ENCODE data around the gene ZGPAT. TPM values are rescaled to one million over a fixed set of nuclear protein-coding genes. Genes with fewer than 3 reads are reported as not detected.

The ZGPAT gene
- total and polyA plus RNA-seq, 9 of the 15 experiments (the other 6 are each of a cell fraction or from before 2014, with no cell fraction given): 0.14 to 26.6 (median 7.4) TPM

DNA sequence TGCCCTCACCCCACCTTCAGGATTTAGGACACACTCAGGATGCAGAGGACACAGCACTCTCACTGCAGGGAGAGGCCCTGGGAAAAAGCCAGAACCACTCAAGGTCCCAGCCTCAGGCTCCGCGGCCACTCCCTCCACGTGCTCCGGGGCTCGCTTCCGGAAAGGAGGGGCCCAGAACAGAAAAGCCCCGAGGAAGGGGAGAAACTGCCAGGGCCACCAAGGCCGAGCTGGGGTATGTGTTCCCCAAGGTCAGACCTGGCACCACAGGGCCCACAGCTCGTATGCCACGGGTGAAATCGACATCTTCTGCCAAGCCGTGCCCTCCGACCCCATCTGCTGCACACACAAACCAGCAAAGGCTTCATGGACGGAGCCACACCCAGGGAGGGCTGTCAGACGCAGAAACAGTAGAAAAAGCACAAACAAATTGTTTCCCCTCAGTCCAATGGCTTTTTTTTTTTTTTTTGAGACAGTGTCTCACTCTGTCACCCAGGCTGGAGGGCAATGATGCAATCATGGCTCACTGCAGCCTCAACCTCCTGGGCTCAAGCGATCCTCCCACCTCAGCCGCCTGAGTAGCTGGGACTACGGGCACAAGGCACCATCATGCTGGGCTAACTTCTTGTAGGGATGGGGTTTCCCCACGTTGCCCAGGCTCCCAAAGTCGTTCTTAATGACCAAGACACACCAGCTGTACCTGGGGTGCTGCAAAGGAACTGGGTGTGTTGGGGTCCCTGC lies 65.1 kb downstream of the ZGPAT start (continued):
- peak; percentile 67; the same call in 1 of the 2 replicates for TF ChIP-seq ZNF592 (IDR thresholded peaks at IDR 0.05)
- TF ChIP-seq ATF3 (IDR thresholded peaks at IDR 0.05): peak; percentile 92
- no peak for TF ChIP-seq ATF3 (CRISPR knock-in tag; conservative IDR thresholded peaks at IDR 0.05)
- TF ChIP-seq ZNF639 (CRISPR knock-in tag; conservative IDR thresholded peaks at IDR 0.05 in 1 of 2, IDR thresholded peaks at IDR 0.05 in 1 of 2): 0 out of 4 replicates have a peak, but pooled peaks of 1 of the 2 experiments have one; percentile 5
- TF ChIP-seq ZNF175 (CRISPR knock-in tag; IDR thresholded peaks at IDR 0.05; ENCODE audit: low read depth): no peak
- TF ChIP-seq, protein P1, sequence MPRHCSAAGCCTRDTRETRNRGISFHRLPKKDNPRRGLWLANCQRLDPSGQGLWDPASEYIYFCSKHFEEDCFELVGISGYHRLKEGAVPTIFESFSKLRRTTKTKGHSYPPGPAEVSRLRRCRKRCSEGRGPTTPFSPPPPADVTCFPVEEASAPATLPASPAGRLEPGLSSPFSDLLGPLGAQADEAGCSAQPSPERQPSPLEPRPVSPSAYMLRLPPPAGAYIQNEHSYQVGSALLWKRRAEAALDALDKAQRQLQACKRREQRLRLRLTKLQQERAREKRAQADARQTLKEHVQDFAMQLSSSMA (CRISPR knock-in tag; IDR thresholded peaks at IDR 0.05): no peak
- peak; percentile 78 for TF ChIP-seq CEBPB (tag; IDR thresholded peaks at IDR 0.05)
- TF ChIP-seq USF2 (CRISPR knock-in tag; IDR thresholded peaks at IDR 0.05): 0 out of 2 replicates have a peak, but pooled peaks have one; percentile 18
- 0 out of 2 replicates have a peak, but pooled peaks have one; percentile 19 for TF ChIP-seq JUND (IDR thresholded peaks at IDR 0.05; ENCODE audit: borderline replicate concordance, low read depth, low read length)
- no peak for TF ChIP-seq JUND (tag; IDR thresholded peaks at IDR 0.05; ENCODE audit: borderline replicate concordance, low read depth, low read length)
- no peak for TF ChIP-seq EGR1 (conservative IDR thresholded peaks at IDR 0.05)
- no peak for TF ChIP-seq JUNB (CRISPR knock-in tag; conservative IDR thresholded peaks at IDR 0.05)
- TF ChIP-seq NFE2 (IDR thresholded peaks at IDR 0.05; ENCODE audit: low read depth): no peak
- TF ChIP-seq NFATC3 (IDR thresholded peaks at IDR 0.05): no peak
- peak; percentile 47 to 65 for TF ChIP-seq MNT (conservative IDR thresholded peaks at IDR 0.05)
